ENCODE measurements around the gene FOXO3.

DNA sequence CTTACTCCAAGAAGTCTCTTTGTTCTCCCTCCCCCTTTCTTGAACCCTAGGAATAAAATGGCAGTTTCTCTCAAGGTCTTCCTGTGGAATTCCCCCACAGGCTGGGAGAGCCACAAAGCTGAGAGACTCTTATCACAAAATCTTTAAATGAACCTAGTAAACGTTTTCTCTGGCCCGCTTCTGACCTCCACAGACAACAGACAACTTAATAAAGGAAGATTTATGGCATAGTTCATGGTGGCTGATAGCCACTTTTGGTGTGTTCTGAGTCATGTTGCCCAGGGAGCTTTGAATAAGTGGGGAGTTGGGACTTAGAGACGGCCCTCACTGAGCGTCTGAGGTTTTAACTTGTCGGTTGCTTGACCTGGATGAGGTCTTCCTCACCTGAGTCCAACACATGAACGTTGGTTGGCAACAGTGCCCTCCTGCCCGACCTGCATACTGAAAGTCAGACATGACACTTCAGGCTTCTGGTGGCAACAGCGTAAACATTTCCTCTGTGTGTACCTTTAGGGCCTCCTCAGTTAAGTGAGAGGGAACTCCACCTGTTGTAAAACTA is 124.1 kb downstream of the FOXO3 start:
- TF ChIP-seq, protein P1, sequence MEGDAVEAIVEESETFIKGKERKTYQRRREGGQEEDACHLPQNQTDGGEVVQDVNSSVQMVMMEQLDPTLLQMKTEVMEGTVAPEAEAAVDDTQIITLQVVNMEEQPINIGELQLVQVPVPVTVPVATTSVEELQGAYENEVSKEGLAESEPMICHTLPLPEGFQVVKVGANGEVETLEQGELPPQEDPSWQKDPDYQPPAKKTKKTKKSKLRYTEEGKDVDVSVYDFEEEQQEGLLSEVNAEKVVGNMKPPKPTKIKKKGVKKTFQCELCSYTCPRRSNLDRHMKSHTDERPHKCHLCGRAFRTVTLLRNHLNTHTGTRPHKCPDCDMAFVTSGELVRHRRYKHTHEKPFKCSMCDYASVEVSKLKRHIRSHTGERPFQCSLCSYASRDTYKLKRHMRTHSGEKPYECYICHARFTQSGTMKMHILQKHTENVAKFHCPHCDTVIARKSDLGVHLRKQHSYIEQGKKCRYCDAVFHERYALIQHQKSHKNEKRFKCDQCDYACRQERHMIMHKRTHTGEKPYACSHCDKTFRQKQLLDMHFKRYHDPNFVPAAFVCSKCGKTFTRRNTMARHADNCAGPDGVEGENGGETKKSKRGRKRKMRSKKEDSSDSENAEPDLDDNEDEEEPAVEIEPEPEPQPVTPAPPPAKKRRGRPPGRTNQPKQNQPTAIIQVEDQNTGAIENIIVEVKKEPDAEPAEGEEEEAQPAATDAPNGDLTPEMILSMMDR (IDR thresholded peaks at IDR 0.05): no peak
- no peak for TF ChIP-seq POLR2A (IDR thresholded peaks at IDR 0.05)
